Measurements from ENCODE around the gene SLC5A10. TPM values are rescaled to one million over a fixed set of nuclear protein-coding genes. Genes with fewer than 3 reads are reported as not detected.
"Not testable (repeated sequence)": the region's sequence is repeated elsewhere in the genome, so short reads cannot be mapped to it uniquely, and the experiment has no call there.

SLC5A10 gene
- total RNA-seq, 1 donor, result not detected

DNA sequence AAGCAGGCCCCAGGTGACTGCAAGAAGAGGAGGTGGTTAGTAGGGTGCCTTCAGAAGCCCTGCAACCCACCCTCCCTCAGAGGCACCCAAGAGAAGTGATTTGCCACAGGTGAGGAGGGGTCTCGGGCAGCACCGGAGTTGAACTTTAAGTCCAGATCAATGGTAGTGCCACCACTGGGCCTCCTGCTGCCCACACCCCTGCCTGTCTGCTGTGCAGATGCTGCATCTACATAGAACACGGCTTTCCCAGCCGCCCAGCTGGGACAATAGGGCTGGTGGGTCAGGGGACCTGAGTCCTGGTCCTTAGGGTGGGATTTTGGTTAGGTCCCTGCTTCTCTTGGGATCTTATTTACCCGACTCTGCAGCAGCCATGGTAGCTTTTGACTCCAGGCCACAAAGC is 70.2 kb downstream of the SLC5A10 start:
- DNase-seq (ENCODE audit: low read depth), result no peak
- H3K4me3 ChIP-seq (ENCODE audit: low read depth, low read length), result no peak overlapping the region
- TF ChIP-seq, protein P1, sequence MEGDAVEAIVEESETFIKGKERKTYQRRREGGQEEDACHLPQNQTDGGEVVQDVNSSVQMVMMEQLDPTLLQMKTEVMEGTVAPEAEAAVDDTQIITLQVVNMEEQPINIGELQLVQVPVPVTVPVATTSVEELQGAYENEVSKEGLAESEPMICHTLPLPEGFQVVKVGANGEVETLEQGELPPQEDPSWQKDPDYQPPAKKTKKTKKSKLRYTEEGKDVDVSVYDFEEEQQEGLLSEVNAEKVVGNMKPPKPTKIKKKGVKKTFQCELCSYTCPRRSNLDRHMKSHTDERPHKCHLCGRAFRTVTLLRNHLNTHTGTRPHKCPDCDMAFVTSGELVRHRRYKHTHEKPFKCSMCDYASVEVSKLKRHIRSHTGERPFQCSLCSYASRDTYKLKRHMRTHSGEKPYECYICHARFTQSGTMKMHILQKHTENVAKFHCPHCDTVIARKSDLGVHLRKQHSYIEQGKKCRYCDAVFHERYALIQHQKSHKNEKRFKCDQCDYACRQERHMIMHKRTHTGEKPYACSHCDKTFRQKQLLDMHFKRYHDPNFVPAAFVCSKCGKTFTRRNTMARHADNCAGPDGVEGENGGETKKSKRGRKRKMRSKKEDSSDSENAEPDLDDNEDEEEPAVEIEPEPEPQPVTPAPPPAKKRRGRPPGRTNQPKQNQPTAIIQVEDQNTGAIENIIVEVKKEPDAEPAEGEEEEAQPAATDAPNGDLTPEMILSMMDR (IDR thresholded peaks at IDR 0.05; ENCODE audit: insufficient read depth, low read depth, low read length), result no peak

DNA sequence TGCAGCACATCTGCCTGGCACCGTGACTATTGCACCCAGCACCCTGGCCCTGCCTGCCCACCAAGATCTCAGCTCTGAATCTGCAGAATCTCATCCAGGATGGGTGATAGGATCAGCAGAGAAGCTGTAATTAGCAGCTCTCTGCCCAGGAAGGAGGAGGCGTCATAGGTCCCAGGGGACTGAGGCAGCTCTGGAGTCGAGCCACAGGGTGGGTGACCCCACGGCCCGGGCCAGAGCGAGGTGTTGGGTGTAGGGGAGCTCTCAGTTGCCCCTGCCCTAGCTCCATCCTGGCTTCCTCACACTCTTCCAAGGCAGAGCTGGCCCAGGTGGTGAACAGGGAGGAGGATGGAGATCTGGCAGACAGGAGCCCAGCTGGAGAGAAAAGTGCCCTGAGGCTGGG is 70.8 kb downstream of the SLC5A10 start:
- TF ChIP-seq, protein P1 (IDR thresholded peaks at IDR 0.05; ENCODE audit: insufficient read depth, low read depth, low read length), result no peak
- DNase-seq (ENCODE audit: low read depth), result no peak
- no peak overlapping the region for H3K4me3 ChIP-seq (ENCODE audit: low read depth, low read length)

DNA sequence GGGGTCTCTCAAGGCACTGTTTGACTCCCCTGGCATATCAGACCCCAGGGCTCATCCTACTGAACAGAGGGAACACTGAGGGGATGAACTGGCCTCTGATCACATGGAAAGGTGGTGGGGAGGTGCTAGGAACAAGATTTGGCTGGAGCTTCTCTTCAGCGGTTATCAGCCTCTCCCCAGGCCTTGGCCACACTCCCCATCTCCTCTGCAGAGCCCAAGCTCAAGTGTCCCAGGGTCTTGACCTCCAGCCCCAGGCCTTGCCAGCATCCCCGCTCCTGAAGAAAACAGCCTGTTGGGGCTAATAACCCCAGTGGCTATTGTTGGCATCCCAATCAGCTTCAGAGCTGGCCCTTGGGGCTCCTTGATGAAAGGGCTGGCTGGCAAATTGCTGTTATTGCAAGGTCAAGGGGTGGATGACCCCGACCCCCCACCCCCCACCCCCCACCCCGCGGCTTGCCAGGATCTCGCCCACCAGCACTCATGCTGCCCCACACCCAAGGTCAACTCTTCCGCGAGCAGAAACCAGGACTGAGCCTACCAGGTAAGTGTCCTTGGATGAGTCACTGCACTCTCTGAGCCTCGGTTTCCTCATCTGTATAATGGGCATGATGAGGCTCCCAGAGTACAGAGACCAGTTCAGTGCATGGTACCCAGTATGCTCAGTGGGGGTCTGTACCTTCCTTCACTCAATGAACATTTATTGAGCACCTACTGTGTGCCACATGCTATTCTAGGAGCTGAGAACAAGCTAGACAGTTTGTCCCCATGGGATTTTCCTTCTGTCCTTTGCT is 71.4 kb downstream of the SLC5A10 start:
- TF ChIP-seq, protein P1 (IDR thresholded peaks at IDR 0.05; ENCODE audit: insufficient read depth, low read depth, low read length), result no peak
- DNase-seq (ENCODE audit: low read depth), result no peak
- no peak overlapping the region for H3K4me3 ChIP-seq (ENCODE audit: low read depth, low read length)

DNA sequence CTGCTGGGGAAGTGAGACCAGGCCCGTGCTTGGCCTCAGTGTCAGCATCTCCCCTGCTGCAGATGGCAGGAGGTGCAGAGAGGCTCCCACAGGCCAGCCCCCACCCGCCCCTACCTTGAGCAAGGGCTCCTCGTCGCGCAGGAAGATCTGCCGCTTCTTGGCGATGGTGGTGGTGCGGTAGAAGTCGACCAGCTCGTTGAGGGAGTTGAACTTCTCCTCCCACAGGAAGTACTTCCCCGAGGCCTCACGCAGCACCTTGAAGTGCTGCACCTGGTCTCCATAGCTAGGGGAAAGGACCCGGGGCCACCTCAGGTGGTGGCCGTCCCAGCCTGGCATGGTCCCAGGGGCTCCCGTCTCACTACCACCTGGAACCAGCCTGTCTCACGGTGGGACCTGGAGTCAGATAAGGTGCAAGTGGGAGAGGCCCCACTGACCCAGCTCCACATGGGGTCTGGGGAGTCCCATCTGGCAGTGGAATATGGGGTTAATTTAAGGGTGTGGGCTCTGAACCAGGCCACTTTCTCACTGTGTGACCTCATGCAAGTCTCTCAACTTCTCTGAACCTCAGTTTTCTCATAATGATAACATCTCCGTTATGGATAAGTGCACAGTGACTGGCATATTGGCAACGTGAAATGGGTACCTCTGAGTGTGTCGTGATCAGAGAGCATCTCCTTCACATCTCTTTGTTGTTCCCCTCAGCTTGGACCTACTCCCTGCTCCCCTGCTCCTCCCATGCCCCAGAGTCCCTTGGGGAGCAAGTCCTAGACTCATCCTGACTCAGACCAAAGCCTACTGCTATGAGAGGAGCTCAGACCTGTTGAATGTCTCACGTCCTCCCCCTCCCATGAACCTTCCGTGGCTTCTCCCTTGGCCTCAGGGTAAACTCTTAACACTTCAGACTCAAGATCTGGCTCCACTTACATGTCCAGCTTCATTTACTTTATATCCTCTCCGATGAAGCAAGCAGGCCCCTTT is 72.4 kb downstream of the SLC5A10 start:
- TF ChIP-seq, protein P1 (IDR thresholded peaks at IDR 0.05; ENCODE audit: insufficient read depth, low read depth, low read length), result no peak
- DNase-seq (ENCODE audit: low read depth), result no peak
- no peak overlapping the region for H3K4me3 ChIP-seq (ENCODE audit: low read depth, low read length)

DNA sequence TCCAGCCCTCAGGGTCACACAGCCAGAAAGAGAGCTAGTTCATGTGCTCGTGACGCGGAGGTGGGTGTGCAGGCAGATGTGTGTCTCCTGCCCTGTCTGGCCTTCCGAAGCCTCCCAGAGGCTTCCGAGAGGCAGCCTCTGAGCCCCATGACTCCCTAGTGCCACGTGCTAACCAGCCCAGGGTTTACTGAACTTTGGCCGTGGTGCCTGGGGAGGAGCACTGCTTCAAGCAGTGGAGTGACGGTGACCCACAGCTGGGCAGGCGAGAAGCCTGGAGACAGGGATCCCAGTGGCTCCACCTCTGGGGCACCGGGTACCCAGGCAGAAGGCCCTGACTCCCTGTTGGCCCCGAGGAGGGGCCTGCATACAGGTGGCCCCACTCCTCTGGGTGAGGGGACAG is 76.7 kb downstream of the SLC5A10 start:
- H3K4me3 ChIP-seq (ENCODE audit: low read depth, low read length); DNase-seq (ENCODE audit: low read depth): not testable (repeated sequence)

DNA sequence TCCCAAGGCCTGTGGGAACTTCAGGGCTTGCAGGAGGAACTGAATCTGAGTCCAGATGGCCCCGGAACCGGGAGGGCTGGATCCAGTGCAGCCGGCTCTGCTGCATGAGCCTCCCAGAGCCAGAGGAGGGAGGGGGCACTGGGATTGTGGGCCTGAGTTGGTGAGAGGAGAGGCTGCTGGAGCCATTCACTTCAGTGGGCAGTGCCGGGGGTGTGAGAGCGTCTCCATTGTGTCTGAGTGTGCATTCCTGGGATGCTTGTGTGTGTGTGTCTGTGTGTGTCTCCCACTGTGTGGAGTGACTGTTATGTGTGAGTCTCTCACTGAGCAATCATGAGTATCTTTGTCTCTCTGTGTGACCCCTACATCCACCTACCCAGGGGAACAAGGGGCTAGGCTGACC is 77.8 kb downstream of the SLC5A10 start:
- not testable (repeated sequence) for DNase-seq (ENCODE audit: low read depth); H3K4me3 ChIP-seq (ENCODE audit: low read depth, low read length)

DNA sequence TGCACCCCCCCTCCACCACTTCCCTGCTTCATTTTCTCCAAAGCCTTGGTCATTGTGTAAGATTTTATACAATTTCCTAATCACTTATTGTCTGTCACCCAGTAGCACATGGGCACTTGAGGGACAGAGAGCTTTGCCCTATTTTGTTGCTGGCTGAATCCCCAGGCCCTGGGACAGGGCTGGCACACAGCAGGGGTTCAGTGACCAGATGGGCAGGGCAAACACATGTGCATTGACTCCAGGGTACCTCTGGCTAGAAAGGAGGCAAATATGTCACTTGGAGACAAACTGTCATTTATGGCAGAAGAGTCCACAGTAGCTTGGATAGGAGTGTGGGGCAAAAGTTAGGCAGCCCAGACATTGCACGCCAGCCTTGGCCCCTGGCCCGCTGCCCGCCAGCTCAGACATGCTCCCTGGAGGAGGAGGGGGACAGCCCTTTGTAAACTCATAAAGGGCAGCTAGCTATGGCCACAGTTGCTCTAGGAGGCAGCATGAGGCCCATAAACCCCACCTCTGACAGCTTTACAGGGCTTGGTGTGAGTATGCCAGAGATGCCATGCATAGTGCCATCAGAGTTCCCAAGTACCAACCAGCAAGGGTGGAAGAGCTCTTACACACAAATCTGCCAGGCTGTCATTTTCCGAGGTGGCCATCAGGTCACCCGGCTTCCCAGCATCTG is 78.9 kb downstream of the SLC5A10 start:
- H3K4me3 ChIP-seq (ENCODE audit: low read depth, low read length); DNase-seq (ENCODE audit: low read depth): not testable (repeated sequence)

DNA sequence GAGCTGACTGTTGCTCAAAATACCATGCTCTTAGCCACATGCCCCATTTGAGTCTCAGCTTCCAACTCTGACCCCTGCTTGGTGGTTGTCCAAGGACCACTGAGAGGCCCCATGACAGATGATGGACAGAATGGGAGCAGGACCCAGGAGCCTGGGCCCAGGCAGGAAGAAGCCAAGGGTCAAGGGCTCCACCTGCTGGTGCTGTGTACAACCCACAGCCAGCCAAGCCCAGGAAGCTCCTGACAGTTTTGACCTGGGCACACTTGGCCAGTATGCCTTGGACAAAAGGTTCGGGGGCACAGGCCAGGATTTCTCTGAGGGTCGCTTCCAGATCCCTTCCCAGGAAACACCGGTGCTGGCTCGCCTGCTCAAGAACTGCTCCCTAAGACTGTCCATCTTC is 79.8 kb downstream of the SLC5A10 start:
- DNase-seq (ENCODE audit: low read depth); H3K4me3 ChIP-seq (ENCODE audit: low read depth, low read length): not testable (repeated sequence)
- TF ChIP-seq, protein P1 (IDR thresholded peaks at IDR 0.05; ENCODE audit: insufficient read depth, low read depth, low read length), result peak; percentile 29

DNA sequence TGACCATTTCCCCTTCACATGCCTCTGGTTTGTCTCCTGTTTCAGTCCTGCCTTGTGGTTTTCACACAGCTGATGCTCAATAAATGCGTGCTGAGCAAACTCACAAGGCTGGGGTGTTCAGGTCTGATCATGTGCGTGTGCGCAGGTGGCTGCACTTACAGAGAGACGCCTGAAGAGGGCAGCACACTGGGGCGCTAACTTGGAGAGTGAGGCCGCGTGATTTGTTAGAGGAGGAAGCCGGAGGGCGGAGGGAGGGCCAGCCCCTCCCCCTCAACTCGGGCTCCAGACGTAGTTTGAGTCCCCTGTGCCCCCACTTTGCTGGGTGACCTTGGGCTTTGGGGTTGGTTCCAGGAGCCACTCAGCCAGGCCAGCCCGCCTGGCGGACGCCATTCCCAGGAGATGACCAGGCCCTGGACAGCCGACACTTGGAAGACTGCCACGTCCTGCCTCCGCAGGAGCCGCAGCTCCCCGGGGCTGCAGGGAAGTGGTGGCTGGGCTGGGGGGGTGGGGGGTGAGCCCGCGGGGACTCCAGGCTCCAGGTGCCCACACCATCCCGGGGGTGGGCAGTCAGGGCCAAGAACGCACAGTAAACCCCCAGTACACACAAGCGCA is 80.5 kb downstream of the SLC5A10 start:
- not testable (repeated sequence) for DNase-seq (ENCODE audit: low read depth); H3K4me3 ChIP-seq (ENCODE audit: low read depth, low read length)

DNA sequence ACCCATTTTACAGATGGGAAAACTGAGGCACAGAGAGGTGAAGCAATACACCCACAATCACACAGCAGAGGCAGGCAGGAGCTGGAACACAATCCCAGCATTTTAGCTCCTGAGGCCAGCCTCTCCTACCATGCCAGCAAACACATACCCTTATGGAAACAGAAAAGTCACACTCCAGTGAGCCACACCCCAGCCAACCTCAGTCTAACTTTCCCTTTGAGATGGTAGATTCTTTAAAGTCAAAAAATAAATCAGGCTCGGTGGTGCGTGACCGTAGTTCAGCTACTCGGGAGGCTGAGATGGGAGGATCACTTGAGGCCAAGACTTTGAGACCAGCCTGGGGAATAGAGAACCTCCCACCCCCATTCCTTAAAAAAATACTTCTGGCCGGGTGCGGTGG is 84.2 kb downstream of the SLC5A10 start:
- H3K4me3 ChIP-seq (ENCODE audit: low read depth, low read length); DNase-seq (ENCODE audit: low read depth): not testable (repeated sequence)

DNA sequence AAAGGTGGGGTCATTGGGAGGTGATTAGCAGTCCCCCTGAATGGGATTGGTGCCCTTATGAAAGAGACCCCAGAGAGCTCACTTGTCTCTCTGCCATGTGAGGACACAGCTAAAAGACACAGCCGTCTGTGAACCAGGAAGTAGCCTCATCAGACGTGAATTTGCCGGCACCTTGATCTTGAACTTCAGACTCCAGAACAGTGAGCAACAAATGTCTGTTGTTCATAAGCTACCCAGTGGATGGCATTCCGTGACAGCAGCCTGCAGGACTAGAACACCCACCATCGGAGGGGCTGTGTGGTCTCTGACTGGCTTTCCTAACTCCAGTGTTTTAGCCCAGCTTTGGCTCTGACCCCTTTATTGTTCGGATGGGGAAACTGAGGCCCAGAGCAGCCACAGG is 85.6 kb downstream of the SLC5A10 start:
- H3K4me3 ChIP-seq (ENCODE audit: low read depth, low read length); DNase-seq (ENCODE audit: low read depth): not testable (repeated sequence)

Measured in fibroblast of villous mesenchyme (primary cell).